ENCODE data around the gene REN.

Gene REN

DNA sequence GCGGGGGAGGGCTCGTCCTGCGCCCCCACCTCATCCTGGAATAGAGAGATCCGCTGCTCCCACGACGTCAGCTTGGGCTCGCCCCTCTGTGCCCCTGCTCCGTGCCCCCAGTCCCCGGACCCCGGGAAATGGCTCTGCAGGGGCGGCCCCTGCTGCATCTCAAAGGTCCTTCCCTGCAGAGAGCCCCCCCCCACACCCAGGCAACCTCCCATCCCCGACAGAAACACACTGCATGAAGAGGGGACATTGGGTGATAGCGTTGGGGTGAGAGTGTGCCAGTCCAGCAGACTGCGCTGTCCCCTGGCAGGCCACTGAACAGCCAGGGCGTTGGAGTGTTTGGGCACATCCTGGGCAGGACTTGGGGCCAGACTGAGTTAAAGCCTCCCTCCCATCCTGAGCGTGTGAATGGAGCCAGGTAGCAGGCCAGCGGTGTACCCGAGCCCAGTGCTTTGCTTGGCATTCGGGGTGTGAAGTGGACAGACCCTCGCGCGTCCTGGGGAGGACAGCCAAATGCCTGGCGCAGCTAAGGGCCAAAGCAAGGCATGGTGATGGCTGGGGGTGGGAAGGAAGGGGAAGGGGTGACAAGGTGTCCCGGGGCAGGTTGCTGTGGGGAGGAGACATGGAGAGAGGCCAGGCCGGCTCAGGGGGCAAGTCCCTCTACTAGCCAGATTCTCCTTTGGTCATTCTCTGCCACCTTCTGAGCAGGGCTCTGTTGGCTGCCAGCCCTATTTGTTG lies 13.7 kb downstream of the REN start:
- no peak for DNase-seq

DNA sequence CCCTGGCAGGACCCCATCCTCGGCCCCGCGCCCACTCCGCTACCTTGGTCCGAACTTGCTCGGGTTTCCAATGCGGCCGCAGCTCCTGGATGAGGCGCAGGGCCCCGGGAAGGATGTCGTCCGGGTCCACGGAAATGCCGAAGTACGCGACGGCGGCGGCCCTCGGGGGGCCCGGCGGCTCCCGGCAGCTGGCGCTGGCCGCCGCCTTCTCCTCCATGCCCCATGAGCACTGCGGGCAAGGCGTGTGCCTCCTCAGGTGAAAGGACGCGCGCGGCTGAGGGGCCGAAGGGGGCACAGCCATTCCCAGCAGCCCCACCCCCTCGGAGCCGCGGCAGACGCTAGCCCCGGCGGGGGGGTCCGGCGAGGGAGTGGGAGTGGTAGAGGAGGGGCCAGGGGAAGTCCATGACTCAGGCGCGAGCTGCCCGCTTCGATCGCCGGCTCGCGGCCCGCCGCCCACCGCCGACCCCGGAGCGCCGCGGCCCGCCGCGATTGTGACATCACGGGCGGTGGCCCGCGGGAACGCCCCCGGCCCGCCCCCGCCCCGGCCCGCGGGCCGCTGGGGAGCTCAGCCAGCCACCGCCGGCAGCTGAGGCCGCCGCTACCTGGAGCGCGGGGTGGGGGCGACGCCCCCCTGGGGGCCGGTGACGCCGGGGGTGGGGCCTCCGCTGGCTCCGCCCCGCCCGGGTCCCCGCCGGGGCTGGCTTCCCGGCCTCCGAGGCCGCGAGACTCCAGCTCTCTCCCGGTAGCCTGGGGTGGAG lies 14.4 kb downstream of the REN start, which contains the start of gene ETNK2:
TSS of gene ETNK2 (minus strand) at position 493 of the 758 bp plus-strand sequence. CDS start at position 301, 192 bp downstream.
- DNase-seq, result peak; percentile 56

DNA sequence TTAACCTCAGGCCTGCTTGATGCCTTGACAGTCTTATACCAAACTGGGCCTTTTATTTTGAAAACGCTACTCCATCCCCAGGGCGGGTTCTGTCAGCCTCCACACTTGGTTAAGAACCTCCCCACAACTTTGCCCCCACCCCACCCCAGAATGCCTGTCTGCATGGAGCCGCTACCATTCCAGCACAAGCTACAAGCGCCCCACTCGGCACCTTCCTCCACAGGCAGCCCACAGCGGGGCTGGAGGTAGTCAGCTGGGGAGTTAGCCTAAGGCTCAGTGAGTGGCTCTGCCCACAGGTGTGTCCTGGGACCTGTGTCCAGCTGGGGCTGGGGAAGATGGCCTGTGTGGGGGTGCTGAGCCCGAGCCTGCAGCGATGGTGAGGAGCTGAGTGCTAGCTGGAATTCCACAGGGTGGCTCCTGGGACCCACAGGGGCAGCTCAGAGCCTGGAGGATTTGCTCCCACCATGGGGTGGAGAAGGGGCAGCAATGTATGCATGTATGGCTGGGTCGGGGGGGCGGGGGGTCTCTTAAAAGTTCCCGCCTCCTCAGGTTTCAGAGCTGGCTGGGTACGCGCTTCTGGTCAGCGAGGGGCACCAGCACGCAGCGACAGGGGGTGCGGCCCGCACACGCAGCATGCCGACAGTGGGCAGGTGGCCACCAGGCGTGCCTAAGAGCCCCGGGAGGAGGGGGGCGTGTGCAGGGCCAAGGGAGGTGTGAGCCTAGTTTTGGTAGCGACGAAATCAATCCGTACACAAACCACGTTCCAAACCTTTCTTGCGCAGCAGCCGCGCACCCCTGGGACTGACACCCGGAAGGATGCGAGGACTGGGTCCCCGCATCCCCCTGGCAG lies 15.2 kb downstream of the REN start:
- no peak for DNase-seq

DNA sequence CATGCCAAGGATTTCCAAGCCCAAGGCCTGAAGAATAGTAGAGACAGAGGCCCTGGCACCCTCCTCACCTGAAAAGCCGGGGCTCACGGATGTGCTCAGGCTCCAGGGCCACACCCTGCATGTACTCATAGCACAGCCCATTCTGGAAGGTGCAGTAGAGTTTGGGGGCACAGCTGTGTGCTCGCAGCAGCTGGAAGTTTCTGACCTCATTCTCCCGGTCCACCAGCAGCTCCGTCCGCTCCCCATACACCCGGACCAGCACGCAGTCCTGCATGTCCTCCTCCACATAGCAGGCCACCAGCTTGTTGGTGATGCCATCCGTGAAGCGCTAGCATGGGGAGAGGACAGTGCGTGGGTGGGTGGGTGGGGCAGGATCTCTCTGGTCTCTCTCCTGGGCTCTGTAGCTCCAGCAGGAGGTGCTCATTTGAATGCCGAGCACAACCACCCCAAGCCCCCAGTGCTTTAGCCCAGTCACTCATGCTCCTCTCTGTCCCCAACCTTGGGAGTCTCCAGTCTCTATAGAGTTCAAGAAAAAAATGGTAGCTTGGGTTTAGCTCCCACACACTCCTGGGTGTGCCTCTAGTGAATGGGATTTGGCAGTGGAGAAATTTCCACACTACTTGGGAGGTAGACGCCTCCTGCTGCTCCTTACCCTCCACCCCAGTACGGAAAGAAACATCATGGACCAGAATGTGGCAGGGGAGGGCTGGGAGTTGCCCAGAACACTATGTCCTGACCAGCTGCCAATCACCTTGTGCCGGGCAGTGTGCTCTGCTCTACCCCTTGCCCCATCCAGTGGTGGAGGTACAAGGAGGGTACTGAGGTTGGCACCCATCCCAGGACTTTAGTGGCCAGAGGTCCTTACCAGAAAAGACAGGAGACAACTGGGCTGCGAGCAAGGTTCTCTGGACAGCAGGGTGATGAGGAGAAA lies 16.2 kb downstream of the REN start:
- DNase-seq, result no peak

DNA sequence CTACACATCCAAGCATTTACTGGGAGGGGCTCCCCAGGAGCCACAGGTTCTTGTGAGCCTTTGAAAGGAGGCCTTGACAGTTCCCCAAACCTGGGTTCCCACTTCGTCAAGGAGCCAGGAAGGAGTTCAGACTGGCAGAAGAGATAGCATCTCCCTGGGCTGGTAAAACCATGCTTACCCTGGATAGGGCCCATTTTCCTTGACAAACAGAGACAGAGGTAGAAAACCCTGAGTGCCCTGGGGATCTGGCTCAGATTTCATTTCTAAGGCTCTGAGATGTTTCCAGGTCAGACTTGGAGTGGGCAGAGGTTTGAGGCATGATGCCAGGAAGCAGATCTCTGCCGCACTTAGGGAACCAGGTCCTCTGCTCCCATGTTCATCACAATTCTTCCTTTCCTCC lies 17.0 kb downstream of the REN start:
- no peak for DNase-seq

DNA sequence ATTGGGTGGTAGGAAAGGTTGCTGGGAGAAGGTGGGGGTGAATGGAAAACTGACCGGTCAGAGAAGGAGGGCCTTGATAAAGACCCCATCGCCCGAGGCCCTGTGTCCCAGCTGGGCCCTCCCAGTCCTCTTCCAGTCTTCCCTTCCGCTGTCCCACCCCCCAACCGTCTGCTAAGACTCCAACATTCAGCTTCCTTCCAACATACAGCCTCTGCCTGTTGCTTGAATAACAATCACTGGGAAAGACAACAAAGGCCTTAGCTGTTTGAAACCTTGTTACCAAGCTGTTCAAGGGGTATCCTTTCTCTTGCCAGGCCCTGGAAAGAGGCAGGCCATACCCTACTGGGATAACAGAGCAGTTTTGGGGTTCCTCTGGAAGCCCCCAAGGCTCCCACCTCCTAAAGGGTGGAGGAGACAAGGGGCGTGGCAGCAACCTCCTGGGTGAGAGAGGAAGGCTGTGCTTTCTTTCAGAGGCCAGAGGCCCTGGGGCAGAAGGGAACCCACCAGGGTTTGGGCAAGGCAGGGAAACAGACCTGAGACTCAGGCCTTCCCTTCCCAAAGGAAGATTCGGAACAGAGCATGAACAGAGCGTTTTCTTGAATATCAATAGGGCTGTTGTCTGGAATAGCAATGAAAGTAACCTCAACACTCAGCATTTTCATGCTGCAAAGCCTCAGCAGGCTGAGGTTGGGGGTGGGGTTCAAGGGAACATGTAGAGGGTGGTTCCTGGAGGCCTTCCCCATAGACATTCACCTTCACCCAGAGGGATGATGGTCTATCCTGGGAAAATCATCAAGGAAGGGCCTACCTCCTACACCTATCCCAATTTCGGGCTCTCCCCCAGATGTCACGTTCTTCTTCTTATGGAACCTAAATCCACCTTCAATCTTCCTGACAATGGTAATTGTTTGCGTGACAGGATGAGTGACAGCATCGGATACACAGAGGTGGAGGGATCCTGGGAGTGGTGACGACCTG lies 18.4 kb downstream of the REN start:
- DNase-seq, result no peak

DNA sequence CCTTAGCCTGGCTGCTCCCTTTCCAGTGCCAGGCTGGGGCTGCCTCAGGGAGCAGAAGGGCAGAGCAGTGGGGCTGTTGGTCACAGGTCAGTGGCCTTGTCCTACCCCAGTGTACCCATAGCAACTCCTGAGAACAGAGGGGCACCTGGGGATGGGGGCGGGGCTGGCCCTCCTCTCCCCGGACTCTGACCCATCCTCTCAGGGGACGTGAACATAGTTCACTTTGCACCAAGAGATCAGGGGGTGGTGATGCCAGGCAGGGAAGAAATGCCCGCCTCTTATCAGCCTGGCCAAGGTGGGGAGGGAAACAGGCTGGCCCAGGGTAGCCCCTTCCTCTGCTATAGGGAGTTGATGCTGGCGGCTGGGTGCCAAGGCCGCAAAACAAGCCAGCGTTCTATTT lies 19.2 kb downstream of the REN start:
- DNase-seq, result no peak

DNA sequence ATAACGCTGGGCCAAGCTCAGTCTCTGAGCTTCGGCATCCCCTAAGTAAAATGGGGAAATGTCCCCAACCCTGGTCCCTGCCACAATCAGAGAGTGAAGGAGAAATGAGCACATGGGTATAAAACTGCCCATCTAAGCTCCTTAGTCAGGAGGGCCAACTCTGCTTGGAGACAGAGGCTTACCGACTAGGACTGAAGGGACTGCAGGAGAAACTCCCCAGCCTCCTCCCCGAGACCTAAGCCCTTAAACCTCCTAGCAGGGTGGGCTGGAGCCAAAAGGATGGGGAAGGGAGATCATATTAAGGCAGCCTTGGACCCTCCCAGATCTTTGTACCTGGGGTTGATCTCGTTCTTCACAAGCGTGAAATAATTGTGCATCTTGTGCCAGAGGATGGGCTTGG lies 19.8 kb downstream of the REN start:
- DNase-seq, result no peak

DNA sequence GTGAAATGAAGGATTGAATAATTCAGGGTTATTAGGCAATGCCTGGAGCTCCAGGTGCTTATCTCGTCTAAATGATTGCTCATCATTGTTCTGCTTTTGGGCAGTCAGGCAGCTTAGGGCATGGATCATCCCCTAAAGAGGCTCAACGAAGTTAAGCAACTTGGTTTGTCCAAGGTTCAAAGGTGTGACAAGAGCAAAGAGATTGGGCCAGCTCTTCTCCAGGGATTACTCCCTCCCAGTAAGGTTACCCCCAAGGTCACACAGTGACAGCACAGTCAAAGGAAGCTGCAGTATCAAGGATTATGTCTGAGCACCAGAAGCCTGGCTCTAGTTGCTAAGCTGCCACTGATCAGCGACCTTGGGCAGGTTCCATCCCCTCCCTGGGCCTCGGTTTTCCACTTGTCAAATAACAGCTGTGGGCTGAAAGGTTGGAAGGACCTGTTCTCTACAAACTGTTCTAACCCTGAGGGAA lies 21.1 kb downstream of the REN start:
- no peak for DNase-seq

DNA sequence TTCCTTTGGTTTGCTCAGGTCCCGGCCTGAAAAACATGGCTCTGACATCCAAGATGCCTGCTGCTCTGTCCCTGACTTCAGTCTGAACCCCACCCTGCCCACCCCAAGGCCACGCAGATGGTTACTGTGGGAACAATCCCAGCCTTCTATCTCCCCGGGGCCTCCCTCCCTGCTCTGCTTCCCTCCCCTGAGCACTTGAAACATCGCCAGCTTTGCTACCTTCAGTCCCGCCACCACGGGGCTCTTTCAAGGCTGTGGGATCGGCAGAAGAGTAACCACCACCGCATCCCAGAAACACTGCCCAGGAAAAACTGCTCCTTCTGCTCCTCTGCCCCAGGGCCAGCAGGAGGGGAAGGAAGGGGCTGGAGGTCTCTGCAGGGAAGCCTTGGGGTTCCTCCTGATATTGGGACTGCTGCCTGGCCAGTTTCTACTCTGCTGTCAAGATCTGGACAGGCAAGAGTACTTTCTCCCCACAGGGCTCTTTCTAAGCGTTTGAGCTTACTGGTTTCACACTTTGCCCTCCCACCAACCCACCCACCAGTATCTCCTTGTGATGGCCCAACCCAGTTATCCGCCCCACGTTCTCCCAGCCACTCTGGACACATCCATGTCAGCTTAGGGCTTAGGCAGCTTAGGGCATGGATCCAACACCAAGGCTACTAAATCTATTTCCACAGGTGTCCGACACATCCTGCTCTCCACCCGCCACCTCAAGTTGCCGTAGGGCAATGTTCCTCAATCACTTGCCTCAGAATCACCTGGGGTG lies 22.7 kb downstream of the REN start:
- no peak for DNase-seq

DNA sequence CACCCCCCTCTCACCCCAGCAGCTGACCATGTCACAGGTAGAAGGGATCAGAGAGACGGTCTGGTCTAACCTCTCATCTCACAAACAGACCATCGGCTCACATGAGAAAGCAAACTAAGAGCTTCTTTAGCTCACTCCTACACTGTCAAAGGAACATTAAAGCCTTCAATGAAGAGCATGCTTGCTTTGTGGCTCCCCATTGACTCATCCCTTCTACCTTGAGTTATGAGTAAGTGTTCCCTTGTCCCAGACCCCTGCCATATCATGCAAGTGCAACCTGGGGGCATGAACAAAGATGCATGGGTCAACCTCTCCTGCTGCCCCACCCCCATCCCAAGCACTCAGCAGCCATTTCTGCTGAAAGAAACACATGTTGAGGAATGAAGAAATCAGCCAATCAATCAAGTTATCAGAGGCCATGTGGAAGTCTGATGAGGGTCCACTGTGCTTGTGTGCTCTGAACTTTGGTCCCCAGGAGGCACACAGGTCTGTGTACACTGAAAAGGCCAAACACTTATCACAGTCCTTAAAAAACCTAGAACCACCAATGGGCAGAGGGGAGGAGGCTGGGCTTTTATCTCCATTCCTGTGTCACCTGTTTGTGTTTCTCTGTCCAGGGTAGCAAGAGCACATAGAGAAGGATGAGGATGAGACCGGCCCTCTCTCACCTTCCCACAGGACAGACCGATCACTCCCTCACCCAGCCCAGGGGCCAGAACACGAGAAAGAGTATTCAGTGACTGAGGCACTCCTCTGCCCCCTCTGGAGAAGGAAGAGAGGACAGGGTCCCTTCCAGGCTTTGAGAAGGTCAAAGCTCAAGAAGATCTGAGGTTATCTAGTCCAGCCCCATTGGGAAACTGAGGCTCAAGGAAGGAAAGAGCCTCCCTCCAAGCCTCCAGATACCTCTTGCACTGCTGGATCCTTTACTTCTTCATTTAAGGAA lies 23.8 kb downstream of the REN start:
- no peak for DNase-seq

DNA sequence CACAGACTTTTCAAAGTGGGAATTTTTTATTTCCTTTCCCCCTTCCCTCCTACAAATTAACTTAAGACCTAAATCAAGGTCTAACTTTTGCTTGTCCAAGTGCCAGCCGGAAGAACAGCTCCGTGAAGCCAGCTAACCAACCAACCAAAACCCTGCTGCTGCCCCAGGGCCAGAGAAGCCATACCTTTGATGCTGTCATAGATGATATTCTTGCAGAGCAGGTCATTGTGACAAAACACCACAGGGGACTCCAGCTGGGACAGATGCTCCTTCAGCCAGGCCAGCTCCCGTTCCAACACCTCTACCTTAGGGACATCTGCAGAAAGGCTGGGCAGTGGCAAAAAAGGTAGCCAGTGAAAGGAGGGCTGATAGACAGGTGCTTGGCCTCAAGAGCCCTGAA lies 25.0 kb downstream of the REN start:
- no peak for DNase-seq

DNA sequence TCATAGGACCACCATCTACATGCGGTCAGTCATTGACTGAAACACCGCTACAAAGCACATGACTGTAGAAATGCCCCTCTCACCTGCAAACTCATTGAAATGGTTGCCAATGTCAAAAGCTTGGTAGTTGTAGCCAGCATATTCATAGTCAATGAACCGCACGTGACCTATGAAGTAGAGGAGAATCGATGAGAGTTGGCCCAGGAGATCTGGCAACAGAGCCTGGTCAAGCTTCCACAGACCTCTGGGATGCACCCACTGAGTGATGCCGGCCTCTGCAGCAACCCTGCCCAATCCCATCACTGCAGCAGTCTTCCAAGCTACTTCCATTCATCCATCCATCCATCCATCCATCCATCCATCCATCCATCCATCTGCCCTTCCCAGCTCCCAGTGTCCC lies 26.2 kb downstream of the REN start:
- no peak for DNase-seq

DNA sequence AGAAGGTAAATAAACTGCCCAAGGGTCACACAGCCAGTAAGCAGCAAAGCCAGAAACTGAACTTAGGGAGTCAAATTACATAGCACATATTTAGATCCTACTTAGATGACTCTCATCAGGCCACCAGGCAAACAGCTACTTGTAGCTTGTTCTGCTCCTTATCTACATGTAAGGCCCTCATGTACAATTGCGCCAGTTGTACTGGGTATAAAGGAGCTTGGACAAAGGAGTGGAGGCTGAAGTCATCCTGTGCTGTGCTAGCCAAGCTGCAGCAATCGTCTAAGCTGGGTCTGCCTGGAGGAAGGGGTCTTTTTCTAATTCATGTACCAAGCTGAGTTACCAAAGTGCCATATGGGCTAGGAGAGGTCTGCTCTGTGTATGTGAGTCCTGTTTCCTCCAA lies 27.0 kb downstream of the REN start:
- no peak for DNase-seq

DNA sequence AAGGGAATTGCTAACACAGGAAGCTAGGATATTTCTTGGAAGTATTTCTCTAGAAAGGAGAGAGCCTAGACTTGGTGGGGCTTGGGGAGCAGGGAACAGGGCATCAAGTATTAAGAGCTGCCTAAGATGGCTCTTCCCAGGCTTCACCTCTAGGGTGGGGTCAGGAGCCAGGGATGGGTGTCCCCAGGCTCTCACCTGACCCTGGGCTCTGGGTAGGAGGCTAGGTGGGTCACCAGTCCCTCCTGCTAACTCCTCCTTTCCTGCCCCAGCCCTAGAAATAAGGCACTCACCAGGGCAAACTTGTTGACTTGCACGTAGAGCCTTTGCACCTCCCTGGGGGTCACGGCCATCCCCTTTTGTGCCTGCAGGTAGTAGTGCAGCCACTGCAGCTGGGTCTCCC lies 29.3 kb downstream of the REN start:
- no peak for DNase-seq

DNA sequence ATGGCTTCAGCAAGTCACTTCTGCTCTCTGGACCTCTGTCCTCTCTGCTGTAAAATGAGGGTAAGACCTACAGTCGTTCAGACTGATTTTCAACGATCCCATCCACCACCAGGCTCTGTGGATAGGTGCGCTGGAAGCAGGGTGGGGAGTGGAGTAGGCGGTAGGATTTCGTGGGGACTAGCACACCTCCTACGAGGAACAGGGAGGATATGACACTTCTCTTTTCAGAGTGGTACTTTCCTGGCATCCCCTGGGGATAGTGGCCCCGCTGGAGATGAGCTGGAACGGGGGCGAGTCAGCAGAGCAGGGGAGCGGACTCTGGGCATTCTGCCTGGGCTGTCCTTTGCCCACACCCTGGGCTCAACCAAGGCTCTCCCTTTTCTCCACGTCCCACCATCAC lies 32.0 kb downstream of the REN start:
- DNase-seq, result no peak

DNA sequence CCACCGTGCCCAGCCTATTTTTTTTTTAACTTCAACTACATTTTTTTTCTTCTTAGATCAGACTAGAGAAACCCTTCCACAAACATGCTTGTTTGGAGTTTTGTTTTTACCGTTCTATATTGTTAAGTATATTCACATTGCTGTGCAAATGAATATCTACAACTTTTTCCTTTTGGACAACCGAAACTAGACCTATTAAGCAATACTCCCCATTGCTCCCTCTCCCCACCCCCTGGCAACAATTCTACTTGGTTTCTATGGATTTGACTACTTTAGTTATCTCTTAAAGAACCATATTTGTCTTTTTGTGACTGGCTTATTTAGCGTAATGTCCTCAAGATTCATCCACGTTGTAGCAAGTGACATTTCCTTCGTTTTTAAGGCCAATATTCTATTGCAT lies 33.4 kb downstream of the REN start:
- DNase-seq, result no peak

DNA sequence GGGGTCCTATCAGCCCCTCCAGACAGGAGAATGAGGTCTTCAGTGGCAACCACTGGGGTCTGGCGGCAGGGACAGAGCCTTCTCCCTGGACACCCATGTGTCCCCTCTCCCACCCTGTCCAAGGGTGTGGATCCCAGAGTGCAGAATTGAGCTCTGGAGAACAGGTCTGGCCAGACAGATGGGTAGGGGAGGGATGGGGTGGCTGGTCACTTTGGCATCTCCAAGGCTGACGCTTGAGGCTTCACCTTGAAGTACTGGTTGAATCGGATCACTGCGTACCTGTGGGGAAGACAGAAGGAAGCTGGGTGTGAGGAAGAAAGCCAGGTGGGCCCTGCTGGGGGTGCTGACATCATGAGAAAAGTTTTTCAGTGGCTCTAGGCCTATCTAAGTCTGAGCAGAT lies 34.2 kb downstream of the REN start:
- no peak for DNase-seq
